ENCODE measurements around the gene NTMT1.

NTMT1 gene

DNA sequence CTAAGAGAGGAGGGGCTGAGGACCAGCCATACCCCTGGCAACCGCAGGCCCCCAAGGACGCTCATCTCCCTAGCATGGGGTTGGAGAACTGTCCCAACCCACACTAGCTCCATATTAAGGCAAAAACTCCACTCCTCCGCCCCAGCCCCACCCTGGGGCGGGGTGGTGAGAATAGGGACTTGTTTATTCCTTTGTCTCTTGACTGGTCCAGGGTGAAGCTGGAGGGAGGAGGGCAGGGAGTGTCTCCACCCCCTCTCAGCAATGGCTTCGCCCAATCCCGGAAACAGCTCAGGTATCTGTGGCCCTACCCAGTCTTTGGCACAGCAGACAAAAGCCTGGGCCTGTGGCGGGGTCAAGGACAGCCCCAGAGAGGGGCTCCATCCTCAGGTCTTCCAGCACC, 56.4 kb downstream of the NTMT1 start:
- DNase-seq = no peak

DNA sequence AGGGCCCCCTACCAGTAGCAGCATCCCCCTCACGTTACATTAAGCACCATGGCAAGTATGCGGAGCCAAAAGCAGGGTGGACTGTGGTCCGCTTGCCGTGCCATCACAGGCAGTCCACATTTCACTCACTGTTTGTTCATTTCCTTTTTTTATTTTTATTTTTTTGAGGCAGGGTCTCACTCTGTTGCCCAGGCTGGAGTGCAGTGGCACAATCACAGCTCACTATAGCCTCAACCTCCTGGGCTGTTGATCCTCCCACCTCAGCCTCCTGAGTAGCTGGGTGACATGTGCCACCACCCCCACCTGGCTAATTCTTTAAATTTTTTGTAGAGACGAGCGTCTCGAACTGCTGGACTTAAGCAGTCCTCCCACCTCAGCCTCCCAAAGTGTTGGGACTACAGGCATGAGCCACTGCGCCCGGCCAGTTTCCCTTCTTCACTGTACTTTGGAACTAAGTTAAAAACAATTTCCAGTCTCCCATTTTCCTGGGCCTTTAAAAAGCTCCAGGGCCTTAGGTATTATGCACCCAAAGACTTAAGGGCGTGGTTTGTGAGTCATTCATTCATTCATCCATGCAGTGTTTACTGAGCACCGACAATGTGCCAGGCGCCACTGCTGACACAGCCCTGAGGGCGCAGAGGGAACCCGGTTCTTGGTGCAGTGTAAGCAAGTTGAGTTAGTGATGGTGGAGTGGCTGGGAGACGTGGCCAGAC, 59.4 kb downstream of the NTMT1 start:
- DNase-seq = no peak

Data from fibroblast of upper back skin (primary cell).